GM12874 (cell line): ENCODE data around the gene SRRM1.

ENCODE experiments used
- TF ChIP-seq, protein P1 (sequence below): IDR thresholded peaks from 2 replicates; pipeline ENCODE4 v1.5.1; 2011; ENCODE audit warnings: low read depth, mild to moderate bottlenecking, control low read depth, low read length, moderate library complexity; ENCODE audit not compliant: insufficient read depth

The SRRM1 gene

GRCh38 chr1:24644100-24644384 lies 940 bp downstream of the SRRM1 start:
- TF ChIP-seq, protein P1, sequence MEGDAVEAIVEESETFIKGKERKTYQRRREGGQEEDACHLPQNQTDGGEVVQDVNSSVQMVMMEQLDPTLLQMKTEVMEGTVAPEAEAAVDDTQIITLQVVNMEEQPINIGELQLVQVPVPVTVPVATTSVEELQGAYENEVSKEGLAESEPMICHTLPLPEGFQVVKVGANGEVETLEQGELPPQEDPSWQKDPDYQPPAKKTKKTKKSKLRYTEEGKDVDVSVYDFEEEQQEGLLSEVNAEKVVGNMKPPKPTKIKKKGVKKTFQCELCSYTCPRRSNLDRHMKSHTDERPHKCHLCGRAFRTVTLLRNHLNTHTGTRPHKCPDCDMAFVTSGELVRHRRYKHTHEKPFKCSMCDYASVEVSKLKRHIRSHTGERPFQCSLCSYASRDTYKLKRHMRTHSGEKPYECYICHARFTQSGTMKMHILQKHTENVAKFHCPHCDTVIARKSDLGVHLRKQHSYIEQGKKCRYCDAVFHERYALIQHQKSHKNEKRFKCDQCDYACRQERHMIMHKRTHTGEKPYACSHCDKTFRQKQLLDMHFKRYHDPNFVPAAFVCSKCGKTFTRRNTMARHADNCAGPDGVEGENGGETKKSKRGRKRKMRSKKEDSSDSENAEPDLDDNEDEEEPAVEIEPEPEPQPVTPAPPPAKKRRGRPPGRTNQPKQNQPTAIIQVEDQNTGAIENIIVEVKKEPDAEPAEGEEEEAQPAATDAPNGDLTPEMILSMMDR: no peak

DNA sequence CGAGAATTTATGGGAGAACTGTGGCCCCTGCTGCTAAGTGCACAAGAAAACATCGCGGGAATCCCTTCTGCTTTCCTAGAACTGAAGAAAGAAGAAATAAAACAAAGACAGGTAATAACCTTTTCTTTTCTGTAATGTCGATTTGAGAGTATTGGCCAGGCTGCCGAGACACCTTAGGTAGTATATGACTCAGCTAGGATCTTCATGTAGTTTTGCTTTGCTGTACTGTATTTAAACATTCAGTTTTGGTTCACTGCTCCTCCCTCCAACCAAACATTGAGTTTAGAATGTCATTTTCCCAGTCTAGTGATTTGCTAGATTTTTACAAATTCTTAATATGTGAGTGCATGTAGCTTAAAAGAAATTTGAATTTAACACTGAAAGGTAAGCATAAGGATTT lies 5.8 kb downstream of the SRRM1 start:
- TF ChIP-seq, protein P1: no peak

- TF ChIP-seq, protein P1: no peak
These were observed 9.3 kb downstream of the SRRM1 start for GRCh38 chr1:24652382-24652781.

DNA sequence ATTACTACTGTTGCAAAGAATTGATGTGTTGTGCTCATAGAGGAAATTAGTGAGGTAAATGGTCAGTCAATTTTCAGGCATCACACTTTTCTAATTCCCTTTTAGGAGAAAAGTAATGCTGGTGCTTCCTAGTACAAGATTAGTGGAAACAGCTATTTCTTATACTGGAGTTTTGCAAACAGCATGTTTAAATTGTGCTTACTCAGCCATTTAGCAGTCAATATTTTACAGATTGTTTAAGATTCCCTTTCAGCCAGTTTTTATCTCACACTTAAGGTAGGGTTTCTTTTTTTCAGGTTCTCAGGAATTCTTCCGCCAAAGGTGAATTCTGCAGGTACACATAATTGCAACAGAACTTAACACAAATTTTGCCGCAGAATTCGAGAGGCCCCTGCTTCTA lies 10.9 kb downstream of the SRRM1 start:
- TF ChIP-seq, protein P1: no peak

GRCh38 chr1:24656046-24656445 lies 12.9 kb downstream of the SRRM1 start:
- TF ChIP-seq, protein P1: no peak

GRCh38 chr1:24657781-24658180 lies 14.7 kb downstream of the SRRM1 start:
- TF ChIP-seq, protein P1: no peak

- TF ChIP-seq, protein P1: no peak
These were observed 16.2 kb downstream of the SRRM1 start for GRCh38 chr1:24659166-24659904.
